ENCODE data around the gene WDR53. TPM values are rescaled to one million over a fixed set of nuclear protein-coding genes. Genes with fewer than 3 reads are reported as not detected.
"Not testable (repeated sequence)": the region's sequence is repeated elsewhere in the genome, so short reads cannot be mapped to it uniquely, and the experiment has no call there.

Gene WDR53
- total RNA-seq, 2 experiments from 2014 or later, result 20.0 to 20.4 TPM

DNA sequence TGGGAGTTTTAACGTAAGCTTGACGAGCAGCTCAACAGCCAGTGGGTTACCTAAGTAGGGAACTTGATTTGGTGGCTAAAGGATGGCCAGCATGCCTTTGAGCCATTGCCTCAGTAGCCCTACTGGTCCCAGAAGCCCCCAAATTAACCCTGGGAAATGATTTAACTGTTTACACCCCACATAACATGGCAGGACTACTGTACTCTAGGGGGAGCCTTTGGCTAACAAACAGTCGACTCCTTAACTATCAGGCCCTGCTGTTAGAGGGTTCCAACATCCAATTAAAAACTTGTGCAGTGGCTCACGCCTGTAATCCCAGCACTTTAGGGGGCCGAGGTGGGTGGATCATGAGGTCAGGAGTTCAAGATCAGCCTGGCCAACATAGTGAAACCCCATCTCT, 43.8 kb downstream of the WDR53 start:
- POLR2A ChIA-PET, result interaction anchor here (1.5 kb wide), 1 partner anchor 44 kb away, joined by 3 read pairs; the partner anchor contains the start of genes FBXO45 and WDR53
- Mint-ChIP-seq H3K27me3 (peaks cover 7% of the 10 kb centered on the region), H3K4me1 (peaks cover 4% of the 10 kb centered on the region), H3K27ac (no peak overlapping the region), H3K36me3 (peaks cover 8% of the 10 kb centered on the region), H3K9me3 (peaks cover 20% of the 10 kb centered on the region), H3K4me3 (no peak overlapping the region)
- DNase-seq (no peak), ATAC-seq (ENCODE audit: low read depth) (no peak)

DNA sequence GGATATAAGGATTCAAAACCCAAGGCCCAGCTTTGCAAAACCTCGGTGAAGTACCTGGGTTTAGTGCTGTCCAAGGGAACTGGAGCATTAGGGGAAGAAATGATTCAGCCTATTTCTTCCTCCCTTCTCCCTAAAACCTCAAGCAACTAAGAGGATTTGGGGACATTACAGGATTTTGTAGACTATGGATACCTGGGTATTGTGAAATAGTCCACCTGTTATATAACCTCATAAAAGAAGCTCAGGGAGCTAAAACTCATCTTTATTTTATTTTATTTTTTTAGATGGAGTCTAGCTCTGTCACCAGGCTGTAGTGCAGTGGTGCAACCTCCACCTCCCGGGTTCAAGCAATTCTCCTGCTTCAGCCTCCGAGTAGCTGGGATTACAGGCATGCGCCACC, 44.5 kb downstream of the WDR53 start:
- POLR2A ChIA-PET, result interaction anchor here (1.5 kb wide), 1 partner anchor 45 kb away, joined by 3 read pairs; the partner anchor contains the start of genes FBXO45 and WDR53
- no peak overlapping the region for H3K4me3 Mint-ChIP-seq

GRCh38 chr3:196521291-196521690, 47.1 kb downstream of the WDR53 start:
- H3K4me3 Mint-ChIP-seq; H3K4me1 Mint-ChIP-seq; DNase-seq; H3K27ac Mint-ChIP-seq; POLR2A ChIA-PET; H3K27me3 Mint-ChIP-seq; ATAC-seq (ENCODE audit: low read depth): not testable (repeated sequence)
- H3K9me3 Mint-ChIP-seq, result peaks cover 25% of the 10 kb centered on the region
- H3K36me3 Mint-ChIP-seq, result peaks cover 10% of the 10 kb centered on the region

More for the DNA sequence above, 44.5 kb downstream of the WDR53 start:
- peaks cover 2% of the 10 kb centered on the region for H3K4me1 Mint-ChIP-seq
- H3K9me3 Mint-ChIP-seq, result peaks cover 25% of the 10 kb centered on the region
- ATAC-seq (ENCODE audit: low read depth) (no peak), DNase-seq (no peak)
- peaks cover 10% of the 10 kb centered on the region for H3K36me3 Mint-ChIP-seq
- H3K27ac Mint-ChIP-seq, result no peak overlapping the region
- H3K27me3 Mint-ChIP-seq, result peaks cover 7% of the 10 kb centered on the region

DNA sequence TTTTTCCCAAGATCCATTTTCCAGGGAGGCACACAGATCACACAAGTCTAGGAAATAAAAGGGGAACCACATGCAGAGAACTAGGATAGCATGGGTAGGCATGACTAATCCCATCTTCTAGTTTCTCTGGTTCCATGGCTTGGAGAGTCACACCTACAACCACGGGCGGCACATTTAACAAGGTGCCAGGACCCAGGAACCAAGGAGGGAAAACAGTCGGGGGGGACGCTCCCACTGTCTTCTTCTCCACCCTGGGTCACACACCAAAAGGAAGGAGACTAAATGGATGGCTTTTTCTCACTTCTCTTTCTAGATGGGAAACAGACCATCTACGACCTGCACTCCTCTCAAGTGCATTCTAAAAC, 48.7 kb downstream of the WDR53 start:
- Mint-ChIP-seq H3K9me3 (peaks cover 27% of the 10 kb centered on the region), H3K27ac (no peak overlapping the region), H3K4me1 (no peaks in the 10 kb centered on the region), H3K27me3 (peaks cover 6% of the 10 kb centered on the region), H3K36me3 (peaks cover 10% of the 10 kb centered on the region), H3K4me3 (no peak overlapping the region)
- POLR2A ChIA-PET, result no interaction called here
- no peak for DNase-seq
- ATAC-seq (ENCODE audit: low read depth), result no peak

GRCh38 chr3:196518966-196519717, 49.2 kb downstream of the WDR53 start:
- Mint-ChIP-seq H3K9me3 (peaks cover 27% of the 10 kb centered on the region), H3K4me1 (no peaks in the 10 kb centered on the region), H3K36me3 (peaks cover 10% of the 10 kb centered on the region), H3K27me3 (peaks cover 6% of the 10 kb centered on the region), H3K27ac (no peak overlapping the region), H3K4me3 (no peak overlapping the region)
- peak; percentile 42 for DNase-seq
- ATAC-seq (ENCODE audit: low read depth), result peak; percentile 52
- POLR2A ChIA-PET, result no interaction called here

DNA sequence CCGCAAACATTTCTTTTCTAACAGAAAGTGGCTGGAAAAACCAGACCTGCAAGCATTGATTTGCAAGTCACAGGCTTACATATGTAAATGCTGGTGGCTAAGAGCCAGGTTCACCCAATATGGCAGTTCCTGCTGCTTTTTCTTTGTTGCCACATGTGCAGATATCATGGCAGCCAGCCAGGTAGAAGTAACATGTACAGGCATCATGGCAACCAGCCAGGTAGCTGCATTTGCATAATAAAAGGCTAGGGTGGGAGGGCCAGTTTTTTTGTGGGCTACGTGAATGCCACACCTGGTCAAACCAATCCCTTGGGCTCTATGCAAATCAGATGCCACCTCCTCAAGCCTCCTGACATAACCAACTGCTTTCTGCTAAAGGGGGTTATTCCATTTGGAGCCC, 50.4 kb downstream of the WDR53 start:
- no peaks in the 10 kb centered on the region for H3K4me1 Mint-ChIP-seq
- H3K4me3 Mint-ChIP-seq, result no peak overlapping the region
- H3K27me3 Mint-ChIP-seq, result peaks cover 6% of the 10 kb centered on the region
- ATAC-seq (ENCODE audit: low read depth), result no peak
- peaks cover 30% of the 10 kb centered on the region for H3K9me3 Mint-ChIP-seq
- DNase-seq, result no peak
- H3K36me3 Mint-ChIP-seq, result peaks cover 10% of the 10 kb centered on the region
- POLR2A ChIA-PET, result no interaction called here
- H3K27ac Mint-ChIP-seq, result no peak overlapping the region

- DNase-seq (no peak), ATAC-seq (ENCODE audit: low read depth) (no peak)
- Mint-ChIP-seq H3K27ac (no peak overlapping the region), H3K4me1 (peaks cover under 1% of the 10 kb centered on the region), H3K9me3 (peaks cover 30% of the 10 kb centered on the region), H3K27me3 (peaks cover 6% of the 10 kb centered on the region), H3K4me3 (no peak overlapping the region), H3K36me3 (peaks cover 10% of the 10 kb centered on the region)
- POLR2A ChIA-PET, result no interaction called here
Measured at GRCh38 chr3:196517162-196517800, 51.1 kb downstream of the WDR53 start.

- ATAC-seq (ENCODE audit: low read depth) (no peak), DNase-seq (no peak)
- Mint-ChIP-seq H3K27me3 (peaks cover 15% of the 10 kb centered on the region), H3K9me3 (peaks cover 18% of the 10 kb centered on the region), H3K4me3 (no peak within 1 kb of the TSS), H3K4me1 (peaks cover 7% of the 10 kb centered on the region), H3K27ac (no peak within 1 kb of the TSS), H3K36me3 (peaks cover 2% of the 10 kb centered on the region)
- POLR2A ChIA-PET, result no interaction called here
Measured at GRCh38 chr3:196514913-196515621, 53.3 kb downstream of the WDR53 start, which contains the start of gene SMCO1. Gene SMCO1 (minus strand): TSS chr3:196515346. CDS start chr3:196515209, 137 bp downstream.

GRCh38 chr3:196514350-196514716, 54.0 kb downstream of the WDR53 start:
- H3K36me3 Mint-ChIP-seq, result peaks cover 2% of the 10 kb centered on the region
- ATAC-seq (ENCODE audit: low read depth) (no peak), DNase-seq (no peak)
- H3K4me1 Mint-ChIP-seq, result peaks cover 7% of the 10 kb centered on the region
- POLR2A ChIA-PET, result no interaction called here
- H3K9me3 Mint-ChIP-seq, result peaks cover 12% of the 10 kb centered on the region
- H3K4me3 Mint-ChIP-seq, result no peak overlapping the region
- H3K27me3 Mint-ChIP-seq, result peaks cover 15% of the 10 kb centered on the region
- H3K27ac Mint-ChIP-seq, result no peak overlapping the region

- POLR2A ChIA-PET, result interaction anchor here (0.6 kb wide), 2 partner anchors 68 to 334 kb away, joined by 3 to 4 read pairs; no protein-coding TSS in a partner anchor
- H3K4me3 Mint-ChIP-seq, result no peak overlapping the region
- ATAC-seq (ENCODE audit: low read depth), result no peak
- H3K9me3 Mint-ChIP-seq, result peaks cover 8% of the 10 kb centered on the region
- peaks cover 15% of the 10 kb centered on the region for H3K27me3 Mint-ChIP-seq
- H3K4me1 Mint-ChIP-seq, result peaks cover 7% of the 10 kb centered on the region
- H3K27ac Mint-ChIP-seq, result no peak overlapping the region
- no peak for DNase-seq
- no peaks in the 10 kb centered on the region for H3K36me3 Mint-ChIP-seq
Measured at GRCh38 chr3:196513697-196514349, 54.5 kb downstream of the WDR53 start.

- ATAC-seq (ENCODE audit: low read depth); H3K27ac Mint-ChIP-seq; H3K4me1 Mint-ChIP-seq; DNase-seq; H3K36me3 Mint-ChIP-seq; POLR2A ChIA-PET; H3K4me3 Mint-ChIP-seq: not testable (repeated sequence)
- peaks cover 11% of the 10 kb centered on the region for H3K9me3 Mint-ChIP-seq
- peaks cover 17% of the 10 kb centered on the region for H3K27me3 Mint-ChIP-seq
Measured at GRCh38 chr3:196511646-196512425, 56.5 kb downstream of the WDR53 start.

- H3K27ac Mint-ChIP-seq; ATAC-seq (ENCODE audit: low read depth); POLR2A ChIA-PET; H3K4me3 Mint-ChIP-seq; H3K4me1 Mint-ChIP-seq; DNase-seq; H3K36me3 Mint-ChIP-seq: not testable (repeated sequence)
- Mint-ChIP-seq H3K27me3 (peaks cover 17% of the 10 kb centered on the region), H3K9me3 (peaks cover 15% of the 10 kb centered on the region)
Measured at GRCh38 chr3:196511108-196511507, 57.2 kb downstream of the WDR53 start.

Data from activated naive CD8-positive, alpha-beta T cell treated with anti-CD3 and anti-CD28 coated beads, Interleukin-2, amount 10 ng/mL, durations not matched to agents 7 days and 5 days (primary cell).